HFF-Myc (cell line): Measurements from ENCODE around the gene PACC1.

Source experiments
- DNase-seq: peaks from one replicate; pipeline ENCODE4 v3.0.0-alpha.2; 2011; ENCODE audit warnings: low read depth; ENCODE audit errors: extremely low read depth
- H3K4me3 ChIP-seq: replicated peaks from 2 replicates; pipeline ENCODE4 v1.5.1; 2011; ENCODE audit warnings: low read depth, mild to moderate bottlenecking, control low read depth, low read length
- TF ChIP-seq, protein P1 (sequence below): IDR thresholded peaks from 2 replicates; pipeline ENCODE4 v1.5.1; 2012; ENCODE audit warnings: mild to moderate bottlenecking, low read depth, low read length, control low read depth; ENCODE audit errors: missing control alignments

The PACC1 gene

DNA sequence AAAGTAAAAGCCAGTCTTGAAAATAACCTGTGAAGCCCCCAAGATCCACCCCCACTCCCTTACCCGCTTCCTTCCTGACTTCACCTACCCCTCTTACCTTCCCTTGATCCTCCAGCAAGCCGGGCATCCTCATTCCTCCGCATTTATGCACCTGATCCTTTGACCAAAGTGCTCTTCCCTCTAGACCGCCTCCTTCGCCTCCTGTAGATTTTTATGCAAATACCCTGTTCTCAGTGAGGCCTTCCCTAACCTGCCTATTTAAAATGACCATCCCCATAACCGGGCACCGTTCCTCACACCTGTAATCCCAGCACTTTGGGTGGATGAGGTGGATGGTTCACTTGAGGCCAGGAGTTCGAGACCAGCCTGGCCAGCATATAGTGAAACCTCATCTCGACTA lies 17.0 kb upstream of the PACC1 start:
- TF ChIP-seq, protein P1, sequence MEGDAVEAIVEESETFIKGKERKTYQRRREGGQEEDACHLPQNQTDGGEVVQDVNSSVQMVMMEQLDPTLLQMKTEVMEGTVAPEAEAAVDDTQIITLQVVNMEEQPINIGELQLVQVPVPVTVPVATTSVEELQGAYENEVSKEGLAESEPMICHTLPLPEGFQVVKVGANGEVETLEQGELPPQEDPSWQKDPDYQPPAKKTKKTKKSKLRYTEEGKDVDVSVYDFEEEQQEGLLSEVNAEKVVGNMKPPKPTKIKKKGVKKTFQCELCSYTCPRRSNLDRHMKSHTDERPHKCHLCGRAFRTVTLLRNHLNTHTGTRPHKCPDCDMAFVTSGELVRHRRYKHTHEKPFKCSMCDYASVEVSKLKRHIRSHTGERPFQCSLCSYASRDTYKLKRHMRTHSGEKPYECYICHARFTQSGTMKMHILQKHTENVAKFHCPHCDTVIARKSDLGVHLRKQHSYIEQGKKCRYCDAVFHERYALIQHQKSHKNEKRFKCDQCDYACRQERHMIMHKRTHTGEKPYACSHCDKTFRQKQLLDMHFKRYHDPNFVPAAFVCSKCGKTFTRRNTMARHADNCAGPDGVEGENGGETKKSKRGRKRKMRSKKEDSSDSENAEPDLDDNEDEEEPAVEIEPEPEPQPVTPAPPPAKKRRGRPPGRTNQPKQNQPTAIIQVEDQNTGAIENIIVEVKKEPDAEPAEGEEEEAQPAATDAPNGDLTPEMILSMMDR, result no peak
- no peak for DNase-seq
- H3K4me3 ChIP-seq, result no peak overlapping the region

DNA sequence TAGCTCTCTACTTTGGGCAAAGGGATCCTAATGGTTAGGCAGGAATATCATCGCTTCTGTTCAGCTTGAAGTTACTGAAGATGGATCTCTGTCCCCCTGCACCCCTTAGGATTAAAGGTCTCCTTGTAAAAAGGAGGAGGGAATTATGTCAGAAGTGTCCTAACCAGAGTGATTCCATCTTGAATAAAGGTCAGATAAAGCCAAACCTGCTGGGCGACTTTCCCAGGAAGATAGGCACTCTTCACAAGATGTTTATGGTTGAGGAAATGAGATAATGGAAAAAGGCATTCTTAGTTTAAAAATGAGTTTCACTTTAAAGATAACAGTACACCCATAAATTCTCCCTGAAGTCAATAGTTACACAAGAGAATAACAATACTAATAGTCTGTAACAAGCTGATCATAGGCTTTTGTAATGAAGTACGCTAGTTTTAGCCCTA lies 16.3 kb upstream of the PACC1 start:
- H3K4me3 ChIP-seq, result no peak overlapping the region
- no peak for DNase-seq
- TF ChIP-seq, protein P1, result no peak

DNA sequence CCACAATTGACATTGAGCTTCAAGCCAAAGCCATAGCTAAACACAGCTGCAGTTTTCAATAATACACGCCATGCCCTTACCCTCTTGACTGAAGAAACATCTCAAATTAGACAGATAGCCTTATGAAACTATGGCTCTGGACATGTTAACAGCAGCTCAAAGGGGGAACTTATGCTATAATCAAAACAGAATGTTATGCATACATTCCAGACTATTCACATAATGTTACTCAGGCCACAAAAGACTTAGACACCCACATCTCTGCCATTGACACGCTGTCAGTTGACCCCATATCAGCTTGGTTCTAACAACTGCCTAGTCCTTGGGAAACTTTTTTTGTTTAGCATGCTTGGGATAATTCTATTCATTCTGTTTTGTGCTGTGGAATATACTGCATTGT lies 15.7 kb upstream of the PACC1 start:
- no peak overlapping the region for H3K4me3 ChIP-seq
- TF ChIP-seq, protein P1, result no peak
- DNase-seq, result no peak

DNA sequence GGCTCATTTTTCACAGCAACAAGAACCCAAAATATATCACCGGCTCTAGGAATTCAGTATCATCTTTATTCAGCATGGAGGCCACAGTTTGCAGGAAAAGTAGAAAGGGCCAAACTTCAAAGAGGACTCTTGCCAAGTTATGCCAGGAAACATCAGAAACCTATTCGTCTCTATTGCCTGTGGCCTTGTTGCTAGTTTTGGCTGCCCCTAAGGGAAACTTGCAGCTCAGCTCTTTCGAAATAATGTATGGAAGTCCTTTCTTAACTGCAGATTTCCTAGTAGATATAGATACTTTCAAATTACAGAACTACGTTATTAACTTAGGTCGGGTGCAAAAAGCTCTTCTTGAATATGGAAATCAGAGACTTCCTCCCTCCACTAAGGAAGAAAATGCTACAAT lies 13.8 kb upstream of the PACC1 start:
- TF ChIP-seq, protein P1, result no peak
- DNase-seq, result no peak
- H3K4me3 ChIP-seq, result no peak overlapping the region

DNA sequence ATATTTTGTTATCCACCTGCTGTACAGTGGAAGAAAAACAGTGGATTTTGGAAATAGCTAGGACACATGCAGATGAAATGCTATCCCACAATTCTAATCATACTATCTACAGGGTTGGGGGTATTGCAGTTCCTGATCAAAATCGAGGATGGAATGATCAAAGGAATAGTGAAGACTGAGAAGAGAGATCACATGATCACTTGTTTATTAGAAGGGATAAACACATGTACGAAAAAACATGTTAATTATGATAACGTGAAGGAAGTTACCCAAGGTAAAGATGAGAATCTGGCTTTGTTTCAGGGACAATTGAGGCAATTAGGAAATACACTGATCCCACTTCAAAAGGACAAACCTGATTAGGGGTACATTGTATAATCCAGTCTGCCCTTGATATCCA lies 9.2 kb upstream of the PACC1 start:
- TF ChIP-seq, protein P1, result no peak
- H3K4me3 ChIP-seq, result no peak overlapping the region
- no peak for DNase-seq

DNA sequence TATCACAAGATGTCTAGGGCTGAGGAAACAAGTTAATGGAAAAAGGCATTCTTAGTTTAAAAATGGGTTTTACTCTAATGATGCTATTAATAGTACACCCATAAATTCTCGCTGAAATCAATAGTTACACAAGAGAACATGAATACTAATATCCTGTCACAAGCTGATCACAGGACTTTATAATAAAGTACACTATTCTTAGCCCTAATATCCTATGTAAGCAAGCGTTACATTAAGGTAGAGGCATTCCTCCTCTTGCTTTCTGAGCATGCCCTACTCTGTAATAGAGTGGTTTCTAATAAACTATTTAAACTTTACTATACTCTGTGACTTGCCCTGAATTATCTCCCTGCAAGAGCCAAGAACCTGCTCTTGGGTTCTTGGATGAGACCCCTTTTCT lies 6.5 kb upstream of the PACC1 start:
- DNase-seq, result no peak
- TF ChIP-seq, protein P1, result no peak
- H3K4me3 ChIP-seq, result no peak overlapping the region

DNA sequence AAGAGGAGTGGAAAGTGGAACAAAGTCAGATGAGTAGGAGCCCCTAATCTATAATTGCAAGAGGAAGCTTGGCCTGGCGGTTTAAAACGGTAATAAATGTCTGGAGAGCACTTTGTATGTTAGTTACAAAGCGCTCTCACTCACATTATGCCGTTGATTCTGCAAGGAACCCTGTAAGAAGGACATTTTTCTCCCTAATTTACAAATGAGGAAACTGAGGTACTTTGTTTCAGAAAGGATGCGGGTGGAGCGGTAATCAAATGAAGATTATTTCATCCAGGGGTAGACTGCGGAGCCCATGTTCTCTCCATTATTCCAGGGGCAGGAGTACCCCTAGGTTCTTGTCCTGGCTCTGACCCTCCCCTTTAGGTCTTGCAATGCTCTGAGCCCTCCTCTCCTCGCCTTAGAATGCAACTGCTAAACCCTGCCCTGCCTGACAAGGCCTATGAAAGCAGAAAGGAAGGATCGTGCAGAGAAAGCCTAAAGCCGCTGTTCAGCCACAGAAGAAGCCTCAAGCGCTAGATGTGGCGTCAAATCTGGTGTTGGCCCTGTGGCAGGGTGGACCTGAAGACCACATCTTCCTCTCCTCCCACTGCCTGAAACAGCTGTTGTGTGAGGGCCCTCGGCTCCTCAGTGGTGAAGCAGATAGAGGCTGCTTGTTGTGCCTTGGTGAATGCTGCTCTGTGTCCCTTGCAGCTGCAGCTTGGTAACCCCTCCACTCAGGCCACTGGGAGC lies 588 bp upstream of the PACC1 start:
- H3K4me3 ChIP-seq, result peak overlapping the region; percentile 79; the same call in 1 of the 2 replicates
- no peak for DNase-seq
- TF ChIP-seq, protein P1, result no peak
